ENCODE measurements around the gene PLXDC2. TPM values are rescaled to one million over a fixed set of nuclear protein-coding genes. Genes with fewer than 3 reads are reported as not detected.

The PLXDC2 gene
- total and polyA plus RNA-seq, 11 donors: 3.4 to 36.4 (median 17.1) TPM

GRCh38 chr10:20093600-20093999 lies 277.4 kb downstream of the PLXDC2 start:
- H3K9me3 ChIP-seq: peaks cover 0 to 13% (median 0%) of the 10 kb centered on the region in 12 donors
- intact Hi-C loops (cut with DNase I): loop anchor here in 2 of 10 donors (5.0 to 10.0 kb wide), 2 partner anchors 276 to 279 kb away; partner anchors contain the start of gene PLXDC2 (in 2 of the 2)
- WGBS, 4 donors: 76 to 97% (median 84%) methylated on average over 5 of the region's 5 CpGs
- no peak overlapping the region for H3K27ac ChIP-seq
- DNase-seq (no peak), ATAC-seq (no peak)
- H3K36me3 ChIP-seq: no peaks in the 10 kb centered on the region
- H3K4me3 ChIP-seq: no peak overlapping the region
- TF ChIP-seq POLR2A (IDR thresholded peaks at IDR 0.05) (no peak), CTCF (IDR thresholded peaks at IDR 0.05) (no peak)
- H3K4me1 ChIP-seq: peaks cover 0 to 15% (median 0%) of the 10 kb centered on the region in 12 donors
- H3K27me3 ChIP-seq: no peaks in the 10 kb centered on the region

- Histone ChIP-seq H3K9me3 (peaks cover 0 to 13% (median 0%) of the 10 kb centered on the region in 12 donors), H3K27ac (no peak overlapping the region), H3K4me1 (peaks cover 0 to 23% (median 4%) of the 10 kb centered on the region in 12 donors), H3K27me3 (no peaks in the 10 kb centered on the region), H3K36me3 (no peaks in the 10 kb centered on the region), H3K4me3 (no peak overlapping the region)
- ATAC-seq (no peak), DNase-seq (no peak)
- no peak for TF ChIP-seq POLR2A (IDR thresholded peaks at IDR 0.05)
- TF ChIP-seq CTCF (IDR thresholded peaks at IDR 0.05): no peak
- intact Hi-C loops (cut with DNase I): loop anchor here in 2 of 10 donors (5.0 to 10.0 kb wide), 2 partner anchors 277 to 280 kb away; partner anchors contain the start of gene PLXDC2 (in 2 of the 2)
- 67 to 75% (median 73%) methylated on average over 5 of the region's 5 CpGs for WGBS, 4 donors
Observed at GRCh38 chr10:20094226-20094976, 278.2 kb downstream of the PLXDC2 start.

- no peak for DNase-seq
- Histone ChIP-seq H3K4me3 (peak overlapping the region in 5 of 12 donors; percentile 16 to 28 (median 18)), H3K27me3 (no peaks in the 10 kb centered on the region), H3K9me3 (no peaks in the 10 kb centered on the region), H3K36me3 (no peaks in the 10 kb centered on the region), H3K27ac (peak overlapping the region in 11 of 12 donors; percentile 6 to 78 (median 59)), H3K4me1 (peaks cover 0 to 34% (median 13%) of the 10 kb centered on the region in 12 donors)
- peak; percentile 52 to 90 (median 61) for ATAC-seq
- WGBS, 4 donors: 26 to 34% (median 28%) methylated on average over 2 of the region's 2 CpGs
- intact Hi-C loops (cut with DNase I): no loop called here
- no peak for TF ChIP-seq CTCF (IDR thresholded peaks at IDR 0.05)
- TF ChIP-seq POLR2A (IDR thresholded peaks at IDR 0.05): no peak
Observed at GRCh38 chr10:20100171-20100570, 283.9 kb downstream of the PLXDC2 start.

- ATAC-seq (no peak), DNase-seq (no peak)
- no peaks in the 10 kb centered on the region for H3K36me3 ChIP-seq
- intact Hi-C loops (cut with DNase I): no loop called here
- TF ChIP-seq POLR2A (IDR thresholded peaks at IDR 0.05): no peak
- TF ChIP-seq CTCF (IDR thresholded peaks at IDR 0.05): no peak
- H3K9me3 ChIP-seq: no peaks in the 10 kb centered on the region
- no peak overlapping the region for H3K4me3 ChIP-seq
- H3K27me3 ChIP-seq: no peaks in the 10 kb centered on the region
- WGBS, 4 donors: 63 to 82% (median 70%) methylated on average over 3 of the region's 3 CpGs
- H3K27ac ChIP-seq: no peak overlapping the region
- peaks cover 0 to 15% (median 2%) of the 10 kb centered on the region in 12 donors for H3K4me1 ChIP-seq
Observed at GRCh38 chr10:20105236-20105635, 289.0 kb downstream of the PLXDC2 start.

Measured in heart left ventricle (tissue), 16 donors.